Right atrium auricular region (tissue), 2 donors: ENCODE data around the gene ARSB. TPM values are rescaled to one million over a fixed set of nuclear protein-coding genes. Genes with fewer than 3 reads are reported as not detected.

Experiments
- DNase-seq: peaks from one replicate; pipeline ENCODE4 v3.0.0-alpha.2; 2019; ENCODE audit warnings: low spot score
- H3K27ac ChIP-seq, 2 donors: fragments of 200-600 bp; sonication (generic); 1 replicate in 1 of 2; 2 replicates in 1 of 2; pipeline ENCODE4 v1.5.1; 2016 to 2019
- H3K27me3 ChIP-seq, 2 donors: fragments of 200-600 bp; sonication (generic); one replicate each; pipeline versions ENCODE4 v1.5.1 to v1.6.0; 2017 to 2019
- H3K36me3 ChIP-seq: fragments of 200-600 bp; sonication (generic); one replicate; pipeline ENCODE4 v1.5.1; 2016
- H3K4me1 ChIP-seq, 2 donors: fragments of 200-600 bp; sonication (generic); one replicate each; pipeline versions ENCODE4 v1.5.1 to v1.6.0; 2017 to 2019
- H3K4me3 ChIP-seq, 2 donors: fragments of 200-600 bp; sonication (generic); 1 replicate in 1 of 2; 2 replicates in 1 of 2; pipeline ENCODE4 v1.5.1; 2017 to 2019; ENCODE audit warnings: mild to moderate bottlenecking in 1 of 2, moderate library complexity in 1 of 2
- H3K9me3 ChIP-seq, 2 donors: fragments of 200-600 bp; sonication (generic); one replicate each; pipeline ENCODE4 v1.5.1; 2019
- total RNA-seq, 2 donors: library from RNA; depleted of rRNA; stranded (reverse); fragments of >200 nt; gene quantifications; one replicate each; pipeline ENCODE4 v1.1.0, GENCODE V29; 2016
- TF ChIP-seq, protein P1 (sequence below), 2 donors: fragments of 200-600 bp; sonication (generic); IDR thresholded peaks; one replicate each; pipeline ENCODE4 v1.5.1; 2019; ENCODE audit warnings: antibody characterized with exemption in 2 of 2

The ARSB gene
- total RNA-seq, 2 donors from 2014 or later: 11.5 to 16.4 TPM

- Histone ChIP-seq H3K9me3 (peaks cover 5 to 7% of the 10 kb centered on the region in 2 donors), H3K27me3 (no peaks in the 10 kb centered on the region), H3K27ac (no peak overlapping the region), H3K4me3 (no peak overlapping the region), H3K36me3 (no peaks in the 10 kb centered on the region), H3K4me1 (peaks cover 0 to 23% of the 10 kb centered on the region in 2 donors)
- DNase-seq: no peak
- TF ChIP-seq, protein P1, sequence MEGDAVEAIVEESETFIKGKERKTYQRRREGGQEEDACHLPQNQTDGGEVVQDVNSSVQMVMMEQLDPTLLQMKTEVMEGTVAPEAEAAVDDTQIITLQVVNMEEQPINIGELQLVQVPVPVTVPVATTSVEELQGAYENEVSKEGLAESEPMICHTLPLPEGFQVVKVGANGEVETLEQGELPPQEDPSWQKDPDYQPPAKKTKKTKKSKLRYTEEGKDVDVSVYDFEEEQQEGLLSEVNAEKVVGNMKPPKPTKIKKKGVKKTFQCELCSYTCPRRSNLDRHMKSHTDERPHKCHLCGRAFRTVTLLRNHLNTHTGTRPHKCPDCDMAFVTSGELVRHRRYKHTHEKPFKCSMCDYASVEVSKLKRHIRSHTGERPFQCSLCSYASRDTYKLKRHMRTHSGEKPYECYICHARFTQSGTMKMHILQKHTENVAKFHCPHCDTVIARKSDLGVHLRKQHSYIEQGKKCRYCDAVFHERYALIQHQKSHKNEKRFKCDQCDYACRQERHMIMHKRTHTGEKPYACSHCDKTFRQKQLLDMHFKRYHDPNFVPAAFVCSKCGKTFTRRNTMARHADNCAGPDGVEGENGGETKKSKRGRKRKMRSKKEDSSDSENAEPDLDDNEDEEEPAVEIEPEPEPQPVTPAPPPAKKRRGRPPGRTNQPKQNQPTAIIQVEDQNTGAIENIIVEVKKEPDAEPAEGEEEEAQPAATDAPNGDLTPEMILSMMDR (IDR thresholded peaks at IDR 0.05): no peak
These were observed 81.2 kb downstream of the ARSB start for GRCh38 chr5:78903861-78904260.

DNA sequence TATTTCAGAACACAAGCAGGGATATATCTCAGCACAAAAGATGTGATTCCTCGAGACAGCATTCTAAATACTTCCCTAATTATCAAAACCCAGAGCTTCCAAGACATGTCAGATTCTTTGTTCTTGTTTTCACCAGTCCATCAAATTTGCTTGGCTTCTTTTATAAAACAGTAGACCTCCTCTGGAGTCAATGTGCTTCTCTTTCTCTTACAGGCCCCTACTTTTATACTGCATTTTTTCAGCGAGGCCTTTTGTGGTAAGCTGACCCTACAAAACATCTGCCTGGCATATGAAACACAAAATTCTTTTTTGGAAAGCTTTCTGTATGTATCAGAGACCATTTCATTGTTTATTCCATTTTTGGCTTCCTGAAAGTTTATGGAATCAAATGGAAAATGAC is 81.8 kb downstream of the ARSB start:
- Histone ChIP-seq H3K36me3 (no peaks in the 10 kb centered on the region), H3K27ac (no peak overlapping the region), H3K4me1 (peaks cover 0 to 18% of the 10 kb centered on the region in 2 donors), H3K9me3 (peaks cover 5 to 12% of the 10 kb centered on the region in 2 donors), H3K27me3 (no peaks in the 10 kb centered on the region), H3K4me3 (no peak overlapping the region)
- no peak for DNase-seq
- TF ChIP-seq, protein P1 (IDR thresholded peaks at IDR 0.05): no peak

- TF ChIP-seq, protein P1 (IDR thresholded peaks at IDR 0.05): peak in 1 of 2 donors; percentile 58
- H3K9me3 ChIP-seq: peaks cover 5 to 12% of the 10 kb centered on the region in 2 donors
- no peaks in the 10 kb centered on the region for H3K36me3 ChIP-seq
- H3K27ac ChIP-seq: no peak overlapping the region
- H3K4me3 ChIP-seq: no peak overlapping the region
- no peak for DNase-seq
- H3K4me1 ChIP-seq: no peaks in the 10 kb centered on the region
- no peaks in the 10 kb centered on the region for H3K27me3 ChIP-seq
These were observed 85.2 kb downstream of the ARSB start for GRCh38 chr5:78899922-78900362.

GRCh38 chr5:78896132-78896531 is 89.0 kb downstream of the ARSB start:
- Histone ChIP-seq H3K27me3 (no peaks in the 10 kb centered on the region), H3K36me3 (no peaks in the 10 kb centered on the region), H3K4me3 (no peak overlapping the region), H3K9me3 (peaks cover 5 to 12% of the 10 kb centered on the region in 2 donors), H3K27ac (no peak overlapping the region), H3K4me1 (no peaks in the 10 kb centered on the region)
- TF ChIP-seq, protein P1 (IDR thresholded peaks at IDR 0.05): no peak
- DNase-seq: no peak

DNA sequence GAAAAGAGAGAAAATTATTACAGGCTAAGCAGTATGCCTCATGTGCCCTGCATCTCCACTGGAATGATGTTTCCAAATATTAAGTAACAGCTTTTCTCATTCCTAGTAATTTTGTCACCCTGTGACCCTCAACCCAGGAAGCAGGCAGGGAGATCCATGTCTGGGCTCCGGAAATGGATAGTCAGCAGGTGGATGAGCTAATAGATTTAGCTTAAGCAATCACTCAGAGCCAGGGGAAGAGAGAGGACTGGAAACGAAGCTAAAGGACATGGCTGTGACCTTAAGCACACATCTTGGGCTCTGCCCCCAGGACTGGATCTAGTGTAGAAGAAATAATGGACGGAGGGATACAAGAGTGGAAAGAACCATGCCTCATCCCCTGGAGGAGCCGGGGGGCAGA is 89.5 kb downstream of the ARSB start:
- Histone ChIP-seq H3K4me3 (no peak overlapping the region), H3K4me1 (no peaks in the 10 kb centered on the region), H3K9me3 (peaks cover 5 to 12% of the 10 kb centered on the region in 2 donors), H3K36me3 (no peaks in the 10 kb centered on the region), H3K27me3 (no peaks in the 10 kb centered on the region), H3K27ac (no peak overlapping the region)
- TF ChIP-seq, protein P1 (IDR thresholded peaks at IDR 0.05): no peak
- no peak for DNase-seq
